CD4-positive, alpha-beta T cell (primary cell): Measurements from ENCODE around the gene PLXDC2. TPM values are rescaled to one million over a fixed set of nuclear protein-coding genes. Genes with fewer than 3 reads are reported as not detected.

Source experiments
- ATAC-seq: fragments of 200-7000 bp; cut with Tn5 transposase; one replicate; pipeline ENCODE4 v1.10.0; 2022; ENCODE audit warnings: mild to moderate bottlenecking; ENCODE audit not compliant: poor library complexity
- CTCF ChIA-PET: fragments of 350-600 bp; sonication (Branson Sonifier 250); formaldehyde crosslinking; loops from one replicate; lab custom pipeline; 2021; ENCODE audit warnings: antibody characterized with exemption, inconsistent platforms; lab: Charles Lee
- POLR2A ChIA-PET: fragments of 350-600 bp; sonication (Branson Sonifier 250); formaldehyde crosslinking; loops from one replicate; lab custom pipeline; 2021; ENCODE audit warnings: antibody characterized with exemption, inconsistent platforms; lab: Charles Lee
- DNase-seq, 14 experiments: peaks; one replicate each; pipeline ENCODE4 v3.0.0-alpha.2; 2013 to 2020; ENCODE audit warnings: mixed read lengths in 2 of 14
- H3K27ac ChIP-seq, 2 donors: one replicate each; pipeline versions ENCODE4 v1.5.1 to v1.7.0; 2013; ENCODE audit warnings: low read length in 2 of 2, low read depth in 1 of 2, mild to moderate bottlenecking in 1 of 2
- H3K27me3 ChIP-seq, 2 experiments: 1 replicate in 1 of 2; 2 replicates in 1 of 2; pipeline versions ENCODE4 v1.6.1 to v1.7.0; 2013; ENCODE audit warnings: low read length in 2 of 2, control low read depth in 1 of 2, mild to moderate bottlenecking in 1 of 2, moderate library complexity in 1 of 2; ENCODE audit not compliant: insufficient read depth in 2 of 2, control insufficient read depth in 1 of 2
- H3K36me3 ChIP-seq: one replicate; pipeline ENCODE4 v1.6.1; 2013; ENCODE audit warnings: low read length, control low read depth; ENCODE audit not compliant: insufficient read depth
- H3K4me1 ChIP-seq: one replicate; pipeline ENCODE4 v1.6.1; 2013; ENCODE audit warnings: low read length, control low read depth; ENCODE audit not compliant: insufficient read depth
- H3K4me3 ChIP-seq: one replicate; pipeline ENCODE4 v1.5.1; 2013; ENCODE audit warnings: mild to moderate bottlenecking, low read length, moderate library complexity
- H3K9me3 ChIP-seq, 2 experiments: 1 replicate in 1 of 2; 2 replicates in 1 of 2; pipeline versions ENCODE4 v1.6.1 to v1.7.0; 2013; ENCODE audit warnings: low read length in 2 of 2, mild to moderate bottlenecking in 2 of 2, control low read depth in 1 of 2, moderate library complexity in 1 of 2; ENCODE audit not compliant: control insufficient read depth in 1 of 2, insufficient read depth in 1 of 2
- H3K27ac Mint-ChIP-seq: one replicate; pipeline ENCODE4 v1.8.0; 2020; ENCODE audit warnings: mixed read lengths
- H3K27me3 Mint-ChIP-seq: one replicate; pipeline ENCODE4 v1.8.0; 2021; ENCODE audit warnings: mixed read lengths
- H3K36me3 Mint-ChIP-seq: one replicate; pipeline ENCODE4 v1.8.0; 2021; ENCODE audit warnings: low read depth, mixed read lengths
- H3K4me1 Mint-ChIP-seq: one replicate; pipeline ENCODE4 v1.8.0; 2021; ENCODE audit warnings: low read depth, mixed read lengths
- H3K4me3 Mint-ChIP-seq: one replicate; pipeline ENCODE4 v1.8.0; 2020; ENCODE audit warnings: mild to moderate bottlenecking, mixed read lengths
- H3K9me3 Mint-ChIP-seq: one replicate; pipeline ENCODE4 v1.8.0; 2020; ENCODE audit warnings: mixed read lengths
- CTCF ChIP-seq: fragments of 200-600 bp; IDR thresholded peaks from one replicate; pipeline ENCODE4 v1.8.0; 2022; ENCODE audit warnings: antibody characterized with exemption, mild to moderate bottlenecking
- intact Hi-C, 2 experiments: fragments of 100-400 bp; cut with DNase I in 1 of 2; cut with micrococcal nuclease in 1 of 2; formaldehyde crosslinking; loops; one replicate each; pipeline versions ENCODE4 v1.15.1 to v1.9.0; 2023 to 2025; cut with DNase I, micrococcal nuclease
- total RNA-seq, 174 experiments: library from RNA in 2 of 174; stranded (reverse) in 2 of 174; gene quantifications; one replicate each; pipeline ENCODE4 v1.2.3 and lab custom pipeline; 2021 to 2026

Gene PLXDC2
- total RNA-seq, 2 experiments from 2014 or later = 0.41 to 0.61 TPM

GRCh38 chr10:19913987-19914386, 97.8 kb downstream of the PLXDC2 start:
- Histone ChIP-seq H3K4me3 (no peak overlapping the region), H3K27ac (no peak overlapping the region), H3K4me1 (no peaks in the 10 kb centered on the region), H3K36me3 (no peaks in the 10 kb centered on the region), H3K9me3 (peaks cover 0 to 4% of the 10 kb centered on the region in 2 experiments), H3K27me3 (no peaks in the 10 kb centered on the region)
- Mint-ChIP-seq H3K4me1 (no peaks in the 10 kb centered on the region), H3K27me3 (no peaks in the 10 kb centered on the region), H3K9me3 (peaks cover 4% of the 10 kb centered on the region), H3K4me3 (no peak overlapping the region), H3K27ac (no peak overlapping the region), H3K36me3 (no peaks in the 10 kb centered on the region)
- ChIA-PET POLR2A (no interaction called here), CTCF (no interaction called here)
- TF ChIP-seq CTCF = no peak
- DNase-seq (no peak), ATAC-seq (no peak)
- intact Hi-C loops = no loop called here

GRCh38 chr10:19915125-19915524, 98.9 kb downstream of the PLXDC2 start:
- Histone ChIP-seq H3K4me1 (no peaks in the 10 kb centered on the region), H3K27me3 (no peaks in the 10 kb centered on the region), H3K4me3 (no peak overlapping the region), H3K36me3 (no peaks in the 10 kb centered on the region), H3K27ac (no peak overlapping the region), H3K9me3 (peaks cover 0 to 6% of the 10 kb centered on the region in 2 experiments)
- TF ChIP-seq CTCF = no peak
- Mint-ChIP-seq H3K4me1 (no peaks in the 10 kb centered on the region), H3K4me3 (no peak overlapping the region), H3K27ac (no peak overlapping the region), H3K9me3 (peaks cover 4% of the 10 kb centered on the region), H3K27me3 (no peaks in the 10 kb centered on the region), H3K36me3 (no peaks in the 10 kb centered on the region)
- intact Hi-C loops = no loop called here
- POLR2A ChIA-PET = no interaction called here
- ATAC-seq = no peak
- CTCF ChIA-PET = no interaction called here
- DNase-seq = no peak

GRCh38 chr10:19915816-19916215, 99.6 kb downstream of the PLXDC2 start:
- intact Hi-C loops = no loop called here
- no peak for DNase-seq
- H3K4me1 ChIP-seq = no peaks in the 10 kb centered on the region
- no peak for TF ChIP-seq CTCF
- Mint-ChIP-seq H3K27ac (no peak overlapping the region), H3K27me3 (no peaks in the 10 kb centered on the region), H3K4me3 (no peak overlapping the region), H3K4me1 (no peaks in the 10 kb centered on the region), H3K36me3 (no peaks in the 10 kb centered on the region), H3K9me3 (peaks cover 4% of the 10 kb centered on the region)
- ChIA-PET CTCF (no interaction called here), POLR2A (no interaction called here)
- no peaks in the 10 kb centered on the region for H3K36me3 ChIP-seq
- peaks cover 0 to 6% of the 10 kb centered on the region in 2 experiments for H3K9me3 ChIP-seq
- no peak overlapping the region for H3K27ac ChIP-seq
- H3K27me3 ChIP-seq = no peaks in the 10 kb centered on the region
- ATAC-seq = no peak
- no peak overlapping the region for H3K4me3 ChIP-seq
